HepG2 (cell line): ENCODE results near the gene TTC28.

ENCODE experiments used
- AHR ChIP-seq: IDR thresholded peaks from 2 replicates; pipeline ENCODE4 v1.6.1; 2018; ENCODE audit warnings: missing genetic modification reagents, missing compliant biosample characterization
- EHMT2 ChIP-seq: fragments of 200-600 bp; sonication (generic); IDR thresholded peaks from 2 replicates; pipeline ENCODE4 v1.7.0; 2017; ENCODE audit warnings: antibody characterized with exemption, low read depth, low read length, borderline replicate concordance
- HBP1 ChIP-seq: IDR thresholded peaks from 2 replicates; pipeline ENCODE4 v1.6.1; 2016; ENCODE audit warnings: low read depth, control low read depth
- HNRNPK ChIP-seq: fragments of 200-400 bp; formaldehyde crosslinking; IDR thresholded peaks from 2 replicates; pipeline ENCODE4 v1.6.1; 2018; ENCODE audit warnings: low read length, low read depth, moderate library complexity, mild to moderate bottlenecking; ENCODE audit not compliant: poor library complexity, severe bottlenecking
- KDM1A ChIP-seq: IDR thresholded peaks from 2 replicates; pipeline ENCODE4 v1.6.1; 2016; ENCODE audit warnings: missing compliant biosample characterization
- SMC3 ChIP-seq: IDR thresholded peaks from 2 replicates; pipeline ENCODE4 v1.6.1; 2011; ENCODE audit warnings: low read length, improper control_type of control experiment
- TF ChIP-seq, protein P1 (sequence below): sonication (generic); formaldehyde crosslinking; conservative IDR thresholded peaks from 2 replicates; pipeline ENCODE4 v1.8.0; 2022; ENCODE audit warnings: mild to moderate bottlenecking, moderate library complexity, missing genetic modification reagents

GRCh38 chr22:28601915-28602314 is 77.7 kb downstream of the TTC28 start:
- TF ChIP-seq HBP1 (CRISPR knock-in tag) (no peak), AHR (no peak), SMC3 (no peak), EHMT2 (no peak), KDM1A (no peak), HNRNPK (no peak)
- TF ChIP-seq, protein P1, sequence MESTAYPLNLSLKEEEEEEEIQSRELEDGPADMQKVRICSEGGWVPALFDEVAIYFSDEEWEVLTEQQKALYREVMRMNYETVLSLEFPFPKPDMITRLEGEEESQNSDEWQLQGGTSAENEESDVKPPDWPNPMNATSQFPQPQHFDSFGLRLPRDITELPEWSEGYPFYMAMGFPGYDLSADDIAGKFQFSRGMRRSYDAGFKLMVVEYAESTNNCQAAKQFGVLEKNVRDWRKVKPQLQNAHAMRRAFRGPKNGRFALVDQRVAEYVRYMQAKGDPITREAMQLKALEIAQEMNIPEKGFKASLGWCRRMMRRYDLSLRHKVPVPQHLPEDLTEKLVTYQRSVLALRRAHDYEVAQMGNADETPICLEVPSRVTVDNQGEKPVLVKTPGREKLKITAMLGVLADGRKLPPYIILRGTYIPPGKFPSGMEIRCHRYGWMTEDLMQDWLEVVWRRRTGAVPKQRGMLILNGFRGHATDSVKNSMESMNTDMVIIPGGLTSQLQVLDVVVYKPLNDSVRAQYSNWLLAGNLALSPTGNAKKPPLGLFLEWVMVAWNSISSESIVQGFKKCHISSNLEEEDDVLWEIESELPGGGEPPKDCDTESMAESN (CRISPR knock-in tag), result no peak
